NCI-H2227 treated with DMSO at 0.1 percent for 48 hours (cell line): ENCODE results near the gene DENND5A.
A peak's percentile ranks its signal among the peaks of the same experiment; 100 is the strongest.
"Not testable (repeated sequence)": the region's sequence is repeated elsewhere in the genome, so short reads cannot be mapped to it uniquely, and the experiment has no call there.

Experiments
- DNase-seq: peaks from one replicate; lab custom pipeline; 2025; lab: John Stamatoyannopoulos, UW

Gene DENND5A

GRCh38 chr11:9264316-9265210, 587 bp downstream of the DENND5A start:
- DNase-seq: no peak

GRCh38 chr11:9263840-9264315, 1.3 kb downstream of the DENND5A start:
- no peak for DNase-seq

GRCh38 chr11:9260838-9261146, 4.4 kb downstream of the DENND5A start:
- not testable (repeated sequence) for DNase-seq

- DNase-seq: no peak
These were observed 4.9 kb downstream of the DENND5A start for GRCh38 chr11:9259981-9260837.

- DNase-seq: not testable (repeated sequence)
These were observed 6.9 kb downstream of the DENND5A start for GRCh38 chr11:9258279-9258678.

GRCh38 chr11:9254416-9254815, 10.7 kb downstream of the DENND5A start:
- no peak for DNase-seq

- no peak for DNase-seq
These were observed 12.1 kb downstream of the DENND5A start for GRCh38 chr11:9253086-9253485.

GRCh38 chr11:9251311-9251710, 13.8 kb downstream of the DENND5A start:
- DNase-seq: no peak

- peak; percentile 23 for DNase-seq
These were observed 15.0 kb downstream of the DENND5A start for GRCh38 chr11:9250139-9250582.

GRCh38 chr11:9249252-9249651, 15.9 kb downstream of the DENND5A start:
- DNase-seq: no peak

- no peak for DNase-seq
These were observed 17.3 kb downstream of the DENND5A start for GRCh38 chr11:9247863-9248262.

- not testable (repeated sequence) for DNase-seq
These were observed 28.9 kb downstream of the DENND5A start for GRCh38 chr11:9236242-9236641.

GRCh38 chr11:9232482-9232881, 32.7 kb downstream of the DENND5A start:
- no peak for DNase-seq

GRCh38 chr11:9231848-9232177, 33.3 kb downstream of the DENND5A start:
- no peak for DNase-seq

GRCh38 chr11:9230296-9230695, 34.9 kb downstream of the DENND5A start:
- DNase-seq: no peak

- no peak for DNase-seq
These were observed 37.1 kb downstream of the DENND5A start for GRCh38 chr11:9228091-9228490.

GRCh38 chr11:9225748-9226298, 39.3 kb downstream of the DENND5A start:
- DNase-seq: no peak

- no peak for DNase-seq
These were observed 42.5 kb downstream of the DENND5A start for GRCh38 chr11:9222654-9223053.

- not testable (repeated sequence) for DNase-seq
These were observed 44.3 kb downstream of the DENND5A start for GRCh38 chr11:9220853-9221252.

GRCh38 chr11:9219572-9219971, 45.6 kb downstream of the DENND5A start:
- DNase-seq: no peak

- DNase-seq: no peak
These were observed 46.0 kb downstream of the DENND5A start for GRCh38 chr11:9219115-9219514.

GRCh38 chr11:9214765-9215164, 50.4 kb downstream of the DENND5A start:
- DNase-seq: no peak

GRCh38 chr11:9211322-9211721, 53.8 kb downstream of the DENND5A start:
- DNase-seq: no peak
